Measurements from ENCODE around the gene LIMS1.
A peak's percentile ranks its signal among the peaks of the same experiment; 100 is the strongest.
"Not testable (repeated sequence)": the region's sequence is repeated elsewhere in the genome, so short reads cannot be mapped to it uniquely, and the experiment has no call there.

Gene LIMS1

DNA sequence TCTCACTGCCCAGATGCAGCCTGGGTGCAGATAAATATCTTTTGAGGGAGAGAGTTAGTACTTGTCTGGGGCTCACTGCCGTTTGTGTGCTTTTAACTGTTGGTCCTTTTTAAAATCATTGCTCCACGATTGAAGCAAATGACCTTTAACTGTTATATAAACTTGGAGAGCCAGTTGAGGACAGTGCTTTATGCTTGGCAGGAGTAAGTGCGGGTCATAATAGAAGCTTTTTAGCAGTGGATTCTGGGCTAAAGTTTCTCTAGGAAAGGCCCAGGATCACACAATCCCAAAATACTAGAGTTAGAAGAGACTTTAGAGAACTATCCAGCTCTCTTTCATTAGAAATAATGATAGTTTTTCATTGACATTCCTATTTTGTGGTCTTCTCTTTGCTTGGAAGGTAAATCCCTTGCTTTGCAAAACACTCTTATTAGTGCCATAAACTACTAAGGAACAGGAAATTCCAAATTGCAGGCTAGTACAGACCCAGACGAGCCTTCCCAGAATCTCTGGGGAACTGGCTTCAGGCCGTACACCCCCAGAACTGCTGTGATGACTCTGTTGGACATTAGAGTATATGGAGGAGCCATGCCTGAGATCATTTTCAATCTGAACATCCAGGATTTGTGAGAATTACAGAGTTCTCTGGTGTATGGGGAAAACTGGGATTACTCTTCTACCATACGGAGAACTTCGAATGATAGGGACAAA is 19.1 kb downstream of the LIMS1 start:
- no peak for ATAC-seq

DNA sequence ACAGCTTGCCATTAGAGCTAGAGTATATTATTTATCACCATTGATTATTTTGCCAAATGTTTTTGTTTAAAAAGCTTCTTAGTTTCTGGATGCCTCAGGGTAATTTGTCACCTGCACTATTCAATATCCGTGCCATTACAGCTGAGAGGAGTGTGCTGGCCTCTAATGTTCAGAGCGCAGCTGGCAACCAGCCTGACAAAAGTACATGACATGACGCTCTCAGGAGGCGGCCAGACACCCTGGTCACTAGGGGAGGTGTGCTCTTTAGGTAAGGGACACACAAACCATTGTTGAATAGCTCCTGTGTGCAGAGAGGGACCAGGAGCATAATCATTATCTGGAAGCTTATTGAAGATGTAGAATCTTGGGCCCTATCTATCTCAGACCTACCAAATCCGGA is 20.3 kb downstream of the LIMS1 start:
- ATAC-seq, result no peak

DNA sequence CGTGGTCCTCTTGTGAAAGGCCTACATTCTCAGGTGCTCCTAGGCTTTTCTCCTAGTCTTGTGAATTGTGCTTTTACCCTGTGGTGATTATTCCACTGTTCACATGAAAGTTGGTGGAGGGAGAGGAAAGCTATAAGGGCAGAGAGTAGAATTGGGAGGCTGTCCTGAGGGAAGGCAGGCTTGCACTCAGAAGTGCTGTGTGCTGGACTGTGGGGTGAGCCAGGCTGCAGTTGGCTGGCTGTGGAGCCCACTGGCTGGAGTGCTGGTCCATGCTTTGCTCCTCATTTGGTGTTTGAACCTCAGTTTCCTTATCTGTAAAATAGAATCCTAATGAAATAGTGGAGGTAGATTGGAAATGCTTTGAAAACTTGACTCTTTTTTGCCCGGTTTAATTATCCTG is 21.3 kb downstream of the LIMS1 start:
- ATAC-seq, result no peak

DNA sequence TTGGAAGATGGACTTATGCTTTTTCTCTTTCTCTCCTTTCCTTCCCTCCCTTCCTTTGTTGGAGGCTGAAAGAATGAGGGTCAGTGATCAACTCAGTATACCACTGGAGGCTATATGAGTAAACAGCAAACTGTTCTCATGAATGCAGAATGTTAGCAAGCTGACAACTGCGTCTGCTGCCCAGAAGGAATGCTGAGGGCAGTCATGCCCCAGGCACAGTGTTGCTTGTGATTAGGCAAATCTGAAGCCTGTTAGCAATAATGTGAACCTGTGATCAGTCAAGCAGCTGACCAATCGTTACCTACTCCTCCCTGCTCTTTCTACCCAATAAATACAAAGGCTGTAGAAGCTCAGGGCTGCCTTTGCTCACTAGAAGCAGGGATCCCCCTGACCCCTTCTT is 22.3 kb downstream of the LIMS1 start:
- ATAC-seq, result not testable (repeated sequence)

DNA sequence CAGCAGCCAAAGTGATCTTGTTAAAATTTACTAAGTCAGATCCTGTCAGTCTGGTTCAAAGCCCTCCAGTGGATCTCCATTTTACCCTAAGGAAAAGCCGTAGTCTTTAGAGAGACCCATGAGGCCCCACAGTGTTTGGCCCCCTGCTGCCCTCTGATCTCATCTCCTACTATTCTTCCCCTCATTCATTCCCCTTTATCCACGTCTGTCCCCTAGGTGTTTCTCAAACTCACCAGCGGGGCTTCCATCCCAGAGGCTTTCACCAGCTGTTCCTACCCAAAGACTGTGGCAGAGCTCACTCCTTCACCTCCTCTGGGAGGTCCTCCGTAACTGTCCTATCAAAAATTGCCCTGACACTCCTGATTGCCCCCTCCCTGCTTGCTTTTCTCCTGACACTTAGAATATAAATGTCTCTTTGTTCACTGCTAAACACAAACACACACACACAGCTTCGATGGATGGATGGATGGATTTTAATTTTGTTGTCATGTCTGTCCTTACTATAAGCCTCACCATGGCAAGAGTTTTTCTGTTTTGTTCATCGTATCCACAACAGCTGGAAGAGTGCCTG is 26.1 kb downstream of the LIMS1 start:
- no peak for ATAC-seq

DNA sequence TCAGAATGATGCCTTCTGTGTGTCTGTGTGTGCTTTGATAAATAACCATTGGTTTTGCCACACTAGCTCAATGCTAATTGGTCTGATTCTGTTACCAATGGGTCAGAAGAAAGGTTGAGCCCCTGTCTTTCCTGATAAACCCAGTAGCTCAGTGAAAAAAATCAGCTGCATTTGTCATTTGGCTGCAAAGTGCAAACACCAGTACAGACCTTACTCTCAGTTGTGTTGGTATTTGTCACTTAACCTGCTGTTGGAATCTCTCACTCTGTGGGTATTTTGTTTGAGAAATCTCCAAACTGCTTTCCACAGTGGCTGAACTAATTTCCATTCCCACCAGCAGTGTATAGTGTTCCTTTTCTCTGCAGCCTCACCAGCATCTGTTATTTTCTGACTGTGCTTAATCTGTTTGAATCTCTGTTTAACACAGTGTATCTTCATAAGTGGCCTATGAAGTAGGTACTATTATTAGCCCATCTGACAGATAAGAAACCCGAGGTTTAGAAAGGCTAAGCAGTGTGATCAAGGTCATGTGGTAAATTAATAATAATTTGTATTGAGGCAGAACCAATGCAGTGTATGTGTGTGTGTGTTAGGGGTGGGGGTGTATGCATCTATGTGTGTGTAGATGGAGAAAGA is 26.7 kb downstream of the LIMS1 start:
- peak in 1 of 2 donors; percentile 13 for ATAC-seq

DNA sequence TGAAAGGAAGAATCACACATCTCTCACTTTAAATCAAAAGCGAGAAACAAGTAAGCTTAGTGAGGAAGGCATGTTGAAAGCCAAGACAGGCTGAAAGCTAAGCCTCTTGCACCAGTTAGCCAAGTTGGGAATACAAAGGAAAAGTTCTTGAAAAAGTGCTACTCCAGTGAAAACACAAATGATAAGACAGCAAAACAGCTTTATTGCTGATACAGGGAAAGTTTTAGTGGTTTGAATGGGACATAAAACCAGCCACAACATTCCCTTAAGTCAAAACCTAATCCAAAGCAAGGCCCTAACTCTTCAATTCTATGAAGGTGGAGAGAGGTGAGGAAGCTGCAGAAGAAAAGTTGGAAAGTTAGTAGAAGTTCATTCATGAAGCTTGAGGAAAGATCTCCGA is 28.0 kb downstream of the LIMS1 start:
- ATAC-seq, result no peak

DNA sequence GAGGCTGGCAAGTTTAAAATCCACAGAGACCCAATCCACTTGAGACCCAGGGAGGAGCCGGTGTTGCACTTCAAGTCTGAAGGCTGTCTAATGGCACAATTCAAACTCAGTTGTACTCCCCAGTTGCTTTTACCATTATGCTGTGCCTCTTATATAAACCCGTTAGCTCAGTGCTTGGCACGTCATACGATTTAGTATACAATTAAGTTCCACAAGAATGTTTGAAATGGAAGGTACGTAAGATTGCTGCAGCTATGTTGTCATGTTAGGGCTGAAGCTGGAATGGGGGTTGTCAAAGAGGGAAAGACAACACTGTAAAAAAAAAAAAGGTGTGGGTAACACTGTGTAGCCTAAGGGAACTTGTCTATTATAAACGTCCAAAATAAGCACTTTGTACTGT is 30.2 kb downstream of the LIMS1 start:
- ATAC-seq, result no peak

DNA sequence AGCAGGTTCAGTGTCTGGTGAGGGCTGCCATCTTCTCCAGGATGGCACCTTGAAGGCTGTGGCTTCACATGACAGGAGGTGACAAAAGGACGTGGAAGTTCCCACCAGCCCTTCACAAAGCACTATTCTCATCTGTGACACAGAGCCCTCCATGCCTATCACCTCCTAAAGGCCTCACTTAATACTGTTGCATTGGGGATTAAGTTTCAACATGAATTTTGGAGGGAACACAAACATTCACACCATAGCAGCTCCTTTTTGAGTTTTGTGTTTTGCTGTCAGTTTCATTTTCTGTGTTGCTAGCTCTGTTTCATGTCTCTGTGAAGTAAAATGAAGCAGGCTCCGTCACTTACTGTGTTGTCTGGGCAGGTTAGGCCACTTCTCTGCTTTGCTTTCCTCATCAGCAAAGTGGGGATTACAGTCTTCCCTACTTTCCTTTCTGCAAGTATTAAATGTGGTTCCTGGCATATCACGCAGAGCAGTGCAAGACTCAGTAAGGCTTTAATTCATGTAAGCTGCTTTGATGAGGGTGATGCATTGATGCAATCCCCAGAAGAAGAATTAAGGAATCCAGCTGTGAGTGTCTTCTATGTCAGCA is 31.6 kb downstream of the LIMS1 start:
- peak in 1 of 2 donors; percentile 69 for ATAC-seq

DNA sequence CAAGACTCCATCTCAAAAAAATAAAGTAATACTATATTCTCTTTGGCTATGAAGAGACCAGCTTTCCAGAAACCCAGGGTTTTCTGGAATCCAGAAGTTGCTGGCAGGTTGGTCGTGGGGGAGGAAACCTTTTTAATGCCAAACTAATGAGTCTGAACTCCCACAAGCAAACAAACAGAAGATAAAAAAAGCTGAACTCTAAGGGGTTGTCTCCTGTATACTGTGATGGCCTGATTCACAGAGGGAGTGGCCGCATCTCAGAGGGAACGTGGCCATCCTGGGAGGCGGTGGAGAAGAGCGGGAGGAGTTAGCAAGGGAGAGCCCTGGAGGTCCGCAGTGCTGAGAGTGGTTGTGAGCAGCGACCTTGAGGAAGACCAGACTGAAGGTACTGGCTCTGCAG is 36.1 kb downstream of the LIMS1 start:
- no peak for ATAC-seq

DNA sequence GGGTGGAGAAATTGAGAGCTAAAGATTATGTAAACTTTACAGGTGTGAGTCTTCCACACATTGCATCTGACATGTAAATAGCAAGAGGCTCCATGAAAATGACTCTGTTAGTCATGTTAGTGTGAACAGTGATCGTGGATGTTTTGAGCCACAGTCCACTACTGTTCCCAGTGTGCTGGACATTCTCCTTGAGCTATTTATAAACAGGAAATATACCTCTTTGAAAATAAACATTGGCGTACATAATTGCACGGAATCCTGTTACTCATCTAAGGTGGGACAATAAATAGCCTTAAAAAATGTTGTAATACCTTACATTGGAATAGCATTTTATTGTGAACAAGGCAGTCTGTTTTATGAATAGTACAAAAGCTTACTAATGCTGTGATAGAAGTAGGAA is 37.0 kb downstream of the LIMS1 start:
- ATAC-seq, result no peak

DNA sequence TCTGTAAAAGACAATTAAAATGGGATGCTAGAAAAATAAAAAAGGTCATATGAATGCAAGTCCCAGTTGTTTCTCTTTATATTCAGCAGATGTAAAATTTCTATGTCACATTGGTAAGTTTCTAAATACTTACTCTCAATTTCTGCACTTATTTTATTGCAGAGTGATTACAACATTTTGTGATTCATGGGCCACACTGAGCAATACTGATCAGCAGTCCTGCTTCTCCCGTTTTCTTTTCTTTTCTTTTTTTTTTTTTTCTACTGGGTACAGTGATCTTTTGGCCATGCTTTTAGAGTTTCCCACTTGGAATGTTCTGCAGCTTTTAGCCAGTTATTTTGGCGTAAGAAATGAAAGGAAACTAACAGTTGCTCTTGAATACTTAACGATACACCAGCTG is 38.8 kb downstream of the LIMS1 start:
- ATAC-seq, result no peak

DNA sequence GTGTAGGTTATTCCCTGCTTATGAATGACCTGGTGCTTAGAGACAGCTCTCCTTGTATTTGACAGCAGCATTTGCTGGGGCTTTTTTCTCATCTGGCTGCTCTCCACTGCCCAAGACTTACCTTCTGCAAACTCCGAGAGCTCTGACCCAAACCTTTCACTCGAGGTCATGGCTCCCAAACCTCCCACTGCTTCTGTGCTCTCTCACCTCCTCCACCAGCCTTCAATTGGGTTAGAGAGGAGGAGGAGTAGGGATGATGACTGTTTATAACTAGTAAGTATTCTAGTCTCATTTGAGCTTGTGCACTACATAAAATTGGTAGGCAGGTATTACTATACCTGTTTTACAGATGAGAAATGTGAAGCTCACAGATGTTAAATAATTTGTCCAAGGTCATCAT is 40.1 kb downstream of the LIMS1 start:
- ATAC-seq, result no peak

DNA sequence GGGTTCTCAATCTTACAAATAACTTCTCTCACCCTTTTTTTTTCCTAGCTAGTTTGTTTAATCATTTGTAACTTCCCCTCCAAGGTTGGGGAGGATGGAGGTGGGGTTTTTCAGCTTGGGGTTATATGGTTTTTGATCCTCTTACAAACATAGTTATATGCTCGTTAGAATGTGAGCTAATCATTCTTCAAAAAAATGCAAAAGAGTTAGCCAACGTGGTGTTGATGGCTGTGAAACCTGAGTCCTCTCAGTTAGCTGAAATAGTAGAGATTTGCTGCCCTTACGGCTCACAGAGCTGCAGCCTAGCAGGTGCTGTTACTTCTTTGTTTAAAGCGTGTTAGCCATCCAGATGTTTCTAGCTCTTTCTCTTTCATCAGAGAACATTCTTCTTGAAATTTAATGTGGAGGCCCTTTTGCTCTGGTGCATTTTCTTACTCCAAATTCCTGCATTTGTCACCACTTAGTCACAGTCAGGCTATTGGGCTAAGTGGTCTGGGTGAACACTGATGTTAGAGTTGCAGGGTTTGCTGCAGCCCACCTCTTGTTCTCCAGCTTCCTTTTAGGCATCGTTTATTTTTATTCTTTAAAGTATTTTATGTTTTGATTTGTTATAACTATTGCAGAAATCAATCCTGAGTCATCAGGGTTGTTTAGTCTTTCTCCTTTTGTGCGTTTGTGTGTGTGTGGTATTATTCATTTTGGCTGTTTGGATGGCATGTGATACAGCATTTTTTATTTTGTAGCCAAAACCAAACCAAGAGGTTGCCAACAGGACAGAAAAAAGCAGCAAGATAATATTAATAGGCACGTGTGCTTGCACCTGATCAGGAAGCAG is 41.1 kb downstream of the LIMS1 start:
- peak in 1 of 2 donors; percentile 35 for ATAC-seq

DNA sequence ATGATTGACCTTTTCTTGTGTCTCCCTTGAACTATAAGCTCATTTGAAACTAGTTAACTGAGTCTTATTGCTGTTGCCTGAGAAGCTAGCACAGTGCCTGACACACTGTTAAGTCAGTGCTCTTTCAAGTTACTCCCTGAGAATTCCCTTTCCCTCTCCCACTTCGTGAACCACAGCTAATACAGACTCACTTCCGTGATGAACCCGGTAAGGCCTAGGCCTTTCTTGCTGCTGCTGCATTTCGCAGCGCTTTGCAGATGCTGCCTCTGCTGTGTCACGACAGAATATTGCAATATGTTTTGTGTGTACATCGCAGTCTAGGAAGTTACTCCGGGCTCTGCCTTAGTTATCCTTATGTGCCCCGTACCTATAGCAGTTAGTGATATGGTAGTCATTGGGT is 42.8 kb downstream of the LIMS1 start:
- ATAC-seq, result no peak

DNA sequence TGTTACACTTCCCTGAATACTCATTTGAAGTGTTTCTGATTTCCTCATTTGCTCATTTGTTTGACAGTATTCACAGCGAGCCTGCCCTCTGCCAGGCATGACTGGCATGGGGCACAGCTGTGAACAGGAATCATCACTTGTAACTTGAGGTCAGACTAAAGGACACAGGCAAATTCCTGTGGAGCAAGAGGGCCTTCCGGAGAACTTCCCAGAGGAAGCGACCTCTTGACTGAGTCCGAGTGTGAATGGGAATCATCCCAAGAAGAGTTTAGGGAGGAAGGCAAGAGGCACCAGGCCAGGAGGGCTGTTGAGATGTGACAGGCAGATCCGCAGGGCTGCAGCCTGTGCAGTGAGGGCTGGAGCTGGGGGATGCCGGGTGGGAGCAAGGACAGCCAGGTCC is 45.4 kb downstream of the LIMS1 start:
- no peak for ATAC-seq

DNA sequence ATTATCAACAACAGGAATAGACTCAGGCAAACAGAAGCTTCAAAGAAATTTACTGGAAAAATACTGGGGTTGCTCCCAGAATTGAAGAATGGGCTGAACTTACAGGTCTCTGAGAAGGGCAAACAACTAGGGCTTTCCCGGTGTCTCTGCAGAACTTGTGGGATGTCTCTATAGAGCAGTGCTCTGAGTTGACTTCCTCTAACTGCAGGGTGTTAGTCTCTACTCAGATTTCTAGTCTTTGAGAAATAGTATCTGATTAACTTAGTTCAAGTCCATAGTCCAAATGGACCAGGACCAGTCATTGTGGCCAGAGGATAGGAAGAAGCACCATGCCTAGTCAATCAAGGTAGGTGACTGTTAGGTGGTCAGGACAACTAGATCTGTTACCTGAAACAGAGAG is 45.8 kb downstream of the LIMS1 start:
- ATAC-seq, result no peak

DNA sequence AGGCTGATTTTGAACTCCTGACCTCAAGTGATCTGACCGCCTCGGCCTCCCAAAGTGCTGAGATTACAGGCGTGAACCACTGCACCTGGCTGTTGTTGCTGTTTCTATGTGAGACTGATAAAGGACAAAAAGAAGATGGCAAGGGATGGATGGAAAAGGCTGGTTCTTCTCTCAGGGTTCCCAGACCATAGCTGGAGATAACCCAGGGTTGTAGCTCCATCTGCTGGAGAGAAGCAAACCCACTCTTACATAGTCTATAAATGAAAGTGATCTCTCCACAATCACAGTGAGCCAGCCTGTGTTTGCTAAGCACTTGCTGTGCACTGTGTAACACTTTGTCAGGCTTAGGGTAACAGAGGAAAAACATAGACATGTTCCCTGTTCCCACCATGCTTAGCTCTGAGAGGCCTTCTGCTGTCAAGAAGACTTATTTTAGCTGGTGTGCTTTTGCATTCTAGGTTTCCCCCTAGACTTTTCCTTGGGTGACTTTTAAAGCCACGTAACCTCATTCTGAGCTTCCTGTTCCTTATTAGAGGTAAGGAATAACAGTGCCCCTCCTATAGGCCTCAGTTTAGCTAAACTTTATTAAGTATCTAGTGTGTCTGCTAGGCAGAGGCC is 49.7 kb downstream of the LIMS1 start:
- peak; percentile 78 to 81 for ATAC-seq

DNA sequence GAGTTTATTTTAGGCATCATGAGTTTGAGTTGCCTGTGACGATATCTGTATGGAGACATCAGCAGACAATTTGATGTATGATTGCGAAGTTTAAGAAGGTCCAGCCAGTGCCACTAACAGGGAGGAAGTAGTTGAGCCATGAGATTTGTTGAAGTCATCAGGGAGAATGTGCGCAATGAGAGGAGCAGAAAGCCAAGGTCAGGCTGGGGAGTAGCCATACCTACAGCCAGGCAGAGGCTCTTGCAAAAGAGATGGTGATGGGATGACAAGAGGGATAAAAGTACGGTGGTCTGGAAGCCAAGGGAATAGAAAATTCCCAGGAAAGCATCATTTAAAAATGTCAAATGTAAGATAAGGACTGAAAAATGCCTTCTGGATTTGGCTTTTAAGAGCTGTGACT is 51.2 kb downstream of the LIMS1 start:
- no peak for ATAC-seq

DNA sequence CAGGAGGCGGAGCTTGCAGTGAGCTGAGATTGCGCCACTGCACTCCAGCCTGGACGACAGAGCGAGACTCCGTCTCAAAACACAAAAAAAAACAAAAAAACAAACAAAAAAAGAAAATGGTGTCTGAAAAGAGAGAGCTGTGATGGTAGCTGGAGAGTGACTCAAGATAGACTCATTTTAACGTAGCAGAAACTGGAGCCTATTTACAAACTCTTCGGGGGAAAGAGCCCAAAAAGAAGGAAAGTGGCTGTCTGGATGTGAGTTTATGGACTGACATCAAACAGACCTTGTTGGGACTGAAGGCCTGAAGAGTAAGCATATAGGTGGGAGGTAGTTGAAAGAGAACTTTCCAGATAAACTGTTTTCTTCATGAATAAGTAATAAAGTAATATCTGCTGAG is 51.8 kb downstream of the LIMS1 start:
- no peak for ATAC-seq

DNA sequence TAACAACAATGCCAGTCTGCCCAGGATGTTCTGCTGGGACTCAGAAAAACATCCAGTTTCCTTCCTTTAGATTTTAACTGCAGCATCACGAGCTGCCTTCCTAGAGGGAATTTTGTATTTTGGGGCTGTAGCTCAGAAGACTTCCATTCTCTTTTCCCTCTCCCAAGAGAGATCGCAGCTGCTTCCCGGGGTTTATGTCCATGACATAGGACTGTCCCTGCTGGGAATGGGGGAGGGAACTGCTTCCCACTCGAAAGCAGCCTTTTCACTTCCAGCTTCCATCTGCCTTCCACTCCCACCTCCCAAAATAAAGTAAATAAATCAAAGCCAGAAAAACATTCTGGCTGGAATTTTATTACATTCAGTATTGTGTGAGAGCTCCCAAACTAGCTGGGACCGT is 52.4 kb downstream of the LIMS1 start:
- no peak for ATAC-seq

DNA sequence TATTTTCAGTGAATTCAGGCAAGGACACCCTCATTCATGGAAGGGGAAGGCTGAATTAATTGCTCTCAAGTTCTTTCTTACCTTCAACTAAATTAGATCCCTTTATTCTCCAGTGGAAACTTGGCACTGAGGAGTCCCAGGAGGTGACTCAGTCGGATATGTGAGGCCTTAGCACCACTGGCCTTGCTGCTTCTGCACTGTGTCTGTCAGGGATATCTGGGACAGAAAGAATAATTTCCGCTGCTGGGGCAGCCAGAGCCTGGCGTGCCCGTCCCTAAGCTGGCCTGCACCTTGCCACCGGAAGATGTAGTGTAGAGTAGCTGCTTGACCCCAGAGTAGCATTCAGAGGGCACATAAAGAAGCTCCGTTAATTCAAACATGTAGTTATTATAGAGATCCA is 53.4 kb downstream of the LIMS1 start:
- ATAC-seq, result no peak

Measured in activated CD4-positive, CD25-positive, alpha-beta regulatory T cell treated with anti-CD3 and anti-CD28 coated beads, Interleukin-2, amount 50 U/mL, for 24 hours (primary cell).